ENCODE results near the gene GNG7.

- TF ChIP-seq EP300 (IDR thresholded peaks at IDR 0.05) (no peak), CTCF (IDR thresholded peaks at IDR 0.05) (no peak), POLR2AphosphoS5 (IDR thresholded peaks at IDR 0.05) (no peak), POLR2A (IDR thresholded peaks at IDR 0.05) (no peak)
These were observed 221.0 kb downstream of the GNG7 start for GRCh38 chr19:2481466-2481865.
